ENCODE data around the gene NFATC2IP.
"Not testable (repeated sequence)": the region's sequence is repeated elsewhere in the genome, so short reads cannot be mapped to it uniquely, and the experiment has no call there.

Gene NFATC2IP

DNA sequence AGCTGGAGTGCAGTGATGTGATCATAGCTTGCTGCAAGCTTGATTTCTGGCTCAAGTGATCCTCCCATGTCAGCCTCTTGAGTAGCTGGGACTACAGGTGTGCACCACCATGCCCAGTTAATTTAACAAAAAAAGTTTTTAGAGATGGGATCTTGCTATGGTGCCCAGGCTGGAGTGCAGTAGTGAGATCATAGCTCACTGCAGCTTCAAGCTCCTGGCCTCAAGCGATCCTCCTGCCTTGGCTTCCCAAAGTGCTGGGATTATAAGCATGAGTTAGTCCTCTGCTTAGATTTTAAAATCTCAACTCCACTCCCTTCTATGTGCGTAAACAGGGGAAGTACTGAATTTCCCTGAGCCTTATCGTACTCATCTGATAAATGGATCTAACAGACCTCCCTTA is 32.0 kb upstream of the NFATC2IP start:
- no peak for DNase-seq (ENCODE audit: extremely low read depth, low read depth)
- TF ChIP-seq, protein P1, sequence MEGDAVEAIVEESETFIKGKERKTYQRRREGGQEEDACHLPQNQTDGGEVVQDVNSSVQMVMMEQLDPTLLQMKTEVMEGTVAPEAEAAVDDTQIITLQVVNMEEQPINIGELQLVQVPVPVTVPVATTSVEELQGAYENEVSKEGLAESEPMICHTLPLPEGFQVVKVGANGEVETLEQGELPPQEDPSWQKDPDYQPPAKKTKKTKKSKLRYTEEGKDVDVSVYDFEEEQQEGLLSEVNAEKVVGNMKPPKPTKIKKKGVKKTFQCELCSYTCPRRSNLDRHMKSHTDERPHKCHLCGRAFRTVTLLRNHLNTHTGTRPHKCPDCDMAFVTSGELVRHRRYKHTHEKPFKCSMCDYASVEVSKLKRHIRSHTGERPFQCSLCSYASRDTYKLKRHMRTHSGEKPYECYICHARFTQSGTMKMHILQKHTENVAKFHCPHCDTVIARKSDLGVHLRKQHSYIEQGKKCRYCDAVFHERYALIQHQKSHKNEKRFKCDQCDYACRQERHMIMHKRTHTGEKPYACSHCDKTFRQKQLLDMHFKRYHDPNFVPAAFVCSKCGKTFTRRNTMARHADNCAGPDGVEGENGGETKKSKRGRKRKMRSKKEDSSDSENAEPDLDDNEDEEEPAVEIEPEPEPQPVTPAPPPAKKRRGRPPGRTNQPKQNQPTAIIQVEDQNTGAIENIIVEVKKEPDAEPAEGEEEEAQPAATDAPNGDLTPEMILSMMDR (IDR thresholded peaks at IDR 0.05; ENCODE audit: low read depth, low read length) = no peak

DNA sequence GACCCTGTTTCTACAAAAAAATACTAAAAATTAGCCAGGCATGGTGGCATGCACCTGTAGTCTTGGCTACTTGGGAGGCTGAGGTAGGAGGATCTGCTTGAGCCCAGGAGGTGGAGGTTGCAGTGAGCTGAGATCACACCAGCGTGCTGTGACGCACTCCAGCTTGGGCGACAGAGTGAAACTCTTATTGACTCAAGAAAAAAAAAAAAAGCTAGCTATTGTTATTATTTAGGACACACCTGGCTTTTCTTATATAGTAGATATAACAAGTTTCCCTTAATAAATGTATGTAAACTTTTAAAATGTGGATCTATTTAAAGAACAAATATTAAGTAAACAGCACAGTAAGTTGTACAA is 27.5 kb upstream of the NFATC2IP start:
- TF ChIP-seq, protein P1 (IDR thresholded peaks at IDR 0.05; ENCODE audit: low read depth, low read length) = no peak
- no peak for DNase-seq (ENCODE audit: extremely low read depth, low read depth)

DNA sequence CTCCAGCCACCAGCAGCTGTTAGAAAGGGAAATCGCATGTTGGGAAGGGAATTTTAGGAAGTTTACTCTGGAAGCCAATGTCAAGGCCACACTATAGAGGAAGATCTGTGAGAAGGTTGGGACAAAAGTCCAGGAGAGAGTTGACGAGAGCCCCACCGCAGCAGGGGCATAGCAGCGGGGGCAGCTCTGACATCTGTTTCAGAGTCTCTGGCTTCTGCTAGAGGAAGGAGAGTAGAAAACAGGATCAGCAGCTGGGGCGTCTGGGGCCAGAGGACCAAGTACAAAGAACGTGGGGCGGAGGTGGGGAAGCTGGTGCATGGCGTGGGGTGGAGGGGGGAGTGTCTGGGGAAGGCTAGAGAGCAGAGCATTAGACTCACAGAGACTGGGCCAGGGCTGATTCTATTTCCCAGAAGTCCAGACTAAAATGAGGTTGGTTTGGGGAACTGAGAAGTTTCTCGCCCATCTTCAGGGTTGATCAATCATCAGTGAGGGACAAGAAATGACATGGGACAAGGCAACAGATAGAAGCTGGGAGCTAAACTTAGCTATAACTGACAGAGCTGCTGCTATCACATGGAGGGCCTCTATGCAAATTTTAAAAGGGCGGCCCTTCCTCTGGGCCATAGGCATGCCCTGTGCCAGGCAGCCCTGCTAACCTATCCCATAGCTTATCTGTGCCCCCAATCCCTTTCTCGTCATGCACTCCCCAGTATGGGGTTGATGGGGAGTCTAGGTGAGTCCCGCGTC is 26.9 kb upstream of the NFATC2IP start:
- TF ChIP-seq, protein P1 (IDR thresholded peaks at IDR 0.05; ENCODE audit: low read depth, low read length) = no peak
- DNase-seq (ENCODE audit: extremely low read depth, low read depth) = no peak

DNA sequence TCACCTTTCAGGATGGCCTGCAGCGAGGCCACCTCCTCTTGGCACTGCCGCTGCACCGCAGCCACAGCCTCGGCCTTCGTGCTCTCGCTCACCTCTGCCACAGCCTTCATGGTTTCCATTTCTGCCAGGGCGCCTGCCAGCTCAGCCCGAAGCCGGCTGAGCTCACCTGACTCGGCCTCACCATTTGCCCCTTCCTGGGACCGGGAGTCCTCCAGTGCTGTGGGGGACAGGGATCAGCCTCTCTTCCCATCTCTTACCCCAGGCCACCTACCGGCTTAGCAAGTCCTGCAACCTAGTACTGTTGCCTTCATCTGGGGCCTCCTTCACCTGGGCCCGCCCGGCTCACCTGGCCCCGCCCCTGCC is 26.4 kb upstream of the NFATC2IP start:
- TF ChIP-seq, protein P1 (IDR thresholded peaks at IDR 0.05; ENCODE audit: low read depth, low read length) = no peak
- no peak for DNase-seq (ENCODE audit: extremely low read depth, low read depth)

DNA sequence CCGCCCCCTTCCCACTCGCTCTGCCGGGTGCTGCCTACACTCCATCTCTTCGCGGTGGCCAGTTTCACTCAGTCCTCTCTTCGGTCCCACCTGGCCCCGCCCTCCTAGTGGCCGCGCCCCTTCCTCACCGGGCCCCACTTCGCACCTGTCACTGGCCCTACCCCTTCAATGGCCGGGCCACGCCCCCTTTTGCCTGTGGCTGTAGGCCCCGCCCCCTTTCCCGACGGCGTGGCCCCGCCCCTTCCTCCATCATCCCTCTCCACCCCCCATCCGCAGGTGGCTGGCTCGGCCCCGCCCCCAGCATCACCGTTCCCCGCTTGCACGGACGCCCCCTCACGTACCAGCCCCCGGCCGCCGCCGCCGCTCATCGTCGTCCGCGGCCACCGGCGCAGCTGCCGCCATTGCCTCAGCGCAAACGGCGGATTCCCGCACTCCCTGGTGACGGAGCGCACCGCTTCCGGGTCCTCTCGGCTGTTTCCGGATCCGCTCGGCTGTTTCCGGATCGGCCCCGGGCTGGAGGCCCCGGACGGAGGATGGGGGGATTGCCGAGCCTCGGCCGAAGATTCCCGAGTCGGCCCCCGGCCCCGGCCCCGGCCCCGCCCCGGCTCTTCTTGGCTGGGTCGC is 25.9 kb upstream of the NFATC2IP start, which contains the start of gene RABEP2:
RABEP2 (minus strand) TSS at position 477 of the 624 bp plus-strand sequence; CDS start at position 402, 75 bp downstream.
- TF ChIP-seq, protein P1 (IDR thresholded peaks at IDR 0.05; ENCODE audit: low read depth, low read length) = no peak
- peak; percentile 52 for DNase-seq (ENCODE audit: extremely low read depth, low read depth)

DNA sequence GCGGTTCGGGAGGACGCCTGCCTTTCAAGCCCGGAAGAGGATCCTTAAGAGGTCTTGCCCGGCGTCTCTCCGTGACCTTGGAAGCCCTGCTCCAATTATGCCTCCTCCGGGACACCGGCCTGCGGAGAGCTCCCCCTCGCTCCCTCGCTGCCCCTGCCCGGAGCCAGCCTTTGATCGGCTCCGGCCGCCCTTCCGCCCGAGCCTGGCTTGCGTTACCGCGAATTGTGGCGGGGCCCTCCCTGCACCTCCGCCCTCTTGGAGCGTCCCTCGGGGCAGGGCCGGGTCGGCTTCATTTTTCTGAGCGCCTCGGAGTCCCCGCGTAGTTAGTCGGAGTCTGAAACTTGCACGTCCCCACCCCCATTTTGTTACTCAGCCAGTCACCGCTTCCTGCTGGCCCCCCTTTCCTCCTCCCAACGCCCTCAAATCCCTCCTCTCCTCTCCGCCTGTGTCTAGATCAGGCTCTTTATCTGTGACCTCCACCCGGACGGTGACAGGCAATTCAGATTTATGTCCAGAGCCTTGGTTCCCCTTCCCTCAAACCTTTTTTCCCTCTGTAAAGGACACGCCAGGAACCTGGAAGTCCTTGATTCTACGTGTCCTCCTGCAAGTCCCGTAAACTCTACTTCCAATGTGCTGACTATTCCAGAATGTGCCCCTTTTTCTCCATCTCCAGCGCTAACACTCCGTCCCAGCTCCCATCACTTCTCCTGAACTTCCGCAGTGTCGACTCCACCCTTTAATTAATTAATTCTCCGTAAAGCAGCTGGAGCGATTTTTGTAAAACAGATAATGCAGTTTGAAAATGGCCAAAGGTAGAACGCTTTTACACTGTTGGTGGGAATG is 25.1 kb upstream of the NFATC2IP start:
- TF ChIP-seq, protein P1 (IDR thresholded peaks at IDR 0.05; ENCODE audit: low read depth, low read length) = no peak
- DNase-seq (ENCODE audit: extremely low read depth, low read depth) = peak; percentile 55

DNA sequence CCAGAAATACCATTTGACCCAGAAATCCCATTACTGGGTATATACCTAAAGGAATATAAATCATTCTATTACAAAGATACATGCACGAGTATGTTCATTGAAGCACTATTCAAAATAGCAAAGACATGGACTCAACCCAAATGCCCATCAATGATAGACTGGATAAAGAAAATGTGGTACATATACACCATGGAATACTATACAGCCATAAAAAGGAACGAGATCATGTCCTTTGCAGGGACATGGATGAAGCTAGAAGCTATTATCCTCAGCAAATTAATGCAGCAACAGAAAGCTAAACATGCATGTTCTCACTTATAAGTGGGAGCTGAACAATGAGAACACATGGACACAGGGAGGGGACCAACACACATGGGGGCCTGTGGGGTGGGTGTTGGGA is 24.5 kb upstream of the NFATC2IP start:
- not testable (repeated sequence) for DNase-seq (ENCODE audit: extremely low read depth, low read depth)
